ENCODE results near the gene FNDC3B.

The FNDC3B gene

DNA sequence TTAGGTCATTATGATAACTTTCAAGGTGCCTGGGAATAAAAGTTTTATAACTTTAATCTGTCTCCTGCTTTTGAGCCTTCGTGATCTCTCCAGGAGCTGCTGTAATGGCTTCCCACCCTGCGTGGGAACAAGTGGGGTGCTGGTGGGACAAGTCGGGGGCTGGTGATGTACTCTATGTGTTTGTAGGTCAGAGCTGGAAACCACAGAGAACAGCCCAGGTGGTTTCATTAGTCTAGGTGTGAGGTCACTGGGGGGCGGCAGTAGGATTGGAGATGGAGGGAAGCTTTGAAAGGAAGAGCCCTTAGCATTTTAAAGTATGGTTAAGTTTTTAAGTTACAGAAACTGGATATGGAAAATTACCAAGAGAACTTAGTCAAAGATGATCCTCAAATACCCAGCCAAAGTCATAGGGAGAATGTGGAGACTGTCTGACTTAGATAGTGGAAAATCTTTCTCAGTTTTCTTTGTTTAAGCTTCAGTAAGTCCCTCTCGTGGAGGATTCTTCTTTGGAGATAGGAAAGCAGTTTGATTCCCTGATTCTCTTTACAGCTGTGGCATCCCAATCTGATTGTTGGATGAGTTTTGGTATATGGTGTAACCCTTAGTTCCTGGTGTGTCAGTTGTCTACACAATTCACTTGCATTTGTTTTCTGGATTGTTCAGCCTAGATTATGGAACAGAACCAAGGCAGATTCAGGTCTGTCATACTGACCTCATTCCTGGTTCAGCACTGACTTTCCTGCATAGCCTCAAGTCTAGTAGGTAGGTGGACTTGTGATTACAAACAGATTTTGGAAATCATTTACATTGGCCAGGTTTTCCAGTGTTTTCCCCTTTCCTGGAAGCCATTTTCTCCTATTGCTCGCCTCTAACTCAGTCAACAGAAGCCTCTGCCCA lies 115.6 kb downstream of the FNDC3B start:
- no peak overlapping the region for H3K27ac ChIP-seq (ENCODE audit: low read length)
- H3K4me1 ChIP-seq (ENCODE audit: low read length): peaks cover 10% of the 10 kb centered on the region
- TF ChIP-seq, protein P1, sequence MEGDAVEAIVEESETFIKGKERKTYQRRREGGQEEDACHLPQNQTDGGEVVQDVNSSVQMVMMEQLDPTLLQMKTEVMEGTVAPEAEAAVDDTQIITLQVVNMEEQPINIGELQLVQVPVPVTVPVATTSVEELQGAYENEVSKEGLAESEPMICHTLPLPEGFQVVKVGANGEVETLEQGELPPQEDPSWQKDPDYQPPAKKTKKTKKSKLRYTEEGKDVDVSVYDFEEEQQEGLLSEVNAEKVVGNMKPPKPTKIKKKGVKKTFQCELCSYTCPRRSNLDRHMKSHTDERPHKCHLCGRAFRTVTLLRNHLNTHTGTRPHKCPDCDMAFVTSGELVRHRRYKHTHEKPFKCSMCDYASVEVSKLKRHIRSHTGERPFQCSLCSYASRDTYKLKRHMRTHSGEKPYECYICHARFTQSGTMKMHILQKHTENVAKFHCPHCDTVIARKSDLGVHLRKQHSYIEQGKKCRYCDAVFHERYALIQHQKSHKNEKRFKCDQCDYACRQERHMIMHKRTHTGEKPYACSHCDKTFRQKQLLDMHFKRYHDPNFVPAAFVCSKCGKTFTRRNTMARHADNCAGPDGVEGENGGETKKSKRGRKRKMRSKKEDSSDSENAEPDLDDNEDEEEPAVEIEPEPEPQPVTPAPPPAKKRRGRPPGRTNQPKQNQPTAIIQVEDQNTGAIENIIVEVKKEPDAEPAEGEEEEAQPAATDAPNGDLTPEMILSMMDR (IDR thresholded peaks at IDR 0.05; ENCODE audit: low read depth, low read length): no peak
- no peak for TF ChIP-seq EZH2phosphoT487 (IDR thresholded peaks at IDR 0.05; ENCODE audit: low read depth)
- H3K36me3 ChIP-seq (replicated peaks; ENCODE audit: low read depth, low read length): no peaks in the 10 kb centered on the region
- peaks cover 19% of the 10 kb centered on the region for H4K20me1 ChIP-seq (ENCODE audit: insufficient read depth, low read length)
- no peak overlapping the region for H3K9ac ChIP-seq (ENCODE audit: low read length)
- no peaks in the 10 kb centered on the region for H3K27me3 ChIP-seq (ENCODE audit: low read depth, low read length)
- no peak overlapping the region for H3K4me2 ChIP-seq (ENCODE audit: low read length)
- H2AFZ ChIP-seq (ENCODE audit: low read depth, low read length): no peak overlapping the region
- H3K4me3 ChIP-seq (ENCODE audit: low read length): no peak overlapping the region
- no peaks in the 10 kb centered on the region for H3K9me3 ChIP-seq (ENCODE audit: insufficient read depth, low read length)
- no peaks in the 10 kb centered on the region for H3K79me2 ChIP-seq (ENCODE audit: low read length)

DNA sequence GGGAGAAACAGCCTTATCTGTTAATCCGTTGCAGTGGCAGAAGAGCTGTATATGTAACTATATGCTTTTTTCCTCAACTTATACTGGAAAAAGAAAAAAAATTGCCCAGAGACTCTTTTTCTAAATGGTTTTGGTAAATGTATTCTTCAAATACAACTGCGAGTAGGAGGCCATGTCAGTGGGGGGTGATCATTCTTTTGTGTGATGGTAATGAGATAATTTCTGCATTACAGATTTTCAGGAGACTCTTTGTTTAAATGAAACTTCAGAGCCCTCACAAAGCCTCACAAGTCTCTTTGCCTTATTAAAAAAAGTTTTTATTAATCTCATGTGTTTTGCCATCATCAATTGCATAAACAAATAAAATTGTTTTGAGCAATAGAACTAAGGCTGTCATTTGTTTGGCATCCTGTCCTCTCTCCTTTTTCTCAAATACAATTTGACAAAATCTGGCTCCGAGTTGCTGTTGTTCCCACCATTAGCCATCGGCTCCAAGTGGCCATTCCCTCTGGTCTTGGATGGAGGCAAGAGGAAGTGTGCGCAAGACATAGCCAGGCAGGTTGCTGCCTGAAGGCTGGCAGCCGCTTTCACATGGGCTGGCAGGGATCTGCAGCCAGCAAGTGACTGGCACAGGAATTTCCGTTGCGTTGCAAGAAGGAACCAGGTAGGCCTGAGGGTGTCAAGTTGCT lies 116.7 kb downstream of the FNDC3B start:
- Histone ChIP-seq H3K27ac (ENCODE audit: low read length) (no peak overlapping the region), H3K4me3 (ENCODE audit: low read length) (no peak overlapping the region), H3K79me2 (ENCODE audit: low read length) (no peaks in the 10 kb centered on the region), H2AFZ (ENCODE audit: low read depth, low read length) (no peak overlapping the region), H3K36me3 (replicated peaks; ENCODE audit: low read depth, low read length) (no peaks in the 10 kb centered on the region), H3K27me3 (ENCODE audit: low read depth, low read length) (no peaks in the 10 kb centered on the region), H3K4me2 (ENCODE audit: low read length) (no peak overlapping the region), H3K4me1 (ENCODE audit: low read length) (peaks cover 14% of the 10 kb centered on the region), H3K9ac (ENCODE audit: low read length) (no peak overlapping the region), H4K20me1 (ENCODE audit: insufficient read depth, low read length) (peaks cover 16% of the 10 kb centered on the region), H3K9me3 (ENCODE audit: insufficient read depth, low read length) (no peaks in the 10 kb centered on the region)
- no peak for TF ChIP-seq EZH2phosphoT487 (IDR thresholded peaks at IDR 0.05; ENCODE audit: low read depth)
- TF ChIP-seq, protein P1 (IDR thresholded peaks at IDR 0.05; ENCODE audit: low read depth, low read length): no peak

DNA sequence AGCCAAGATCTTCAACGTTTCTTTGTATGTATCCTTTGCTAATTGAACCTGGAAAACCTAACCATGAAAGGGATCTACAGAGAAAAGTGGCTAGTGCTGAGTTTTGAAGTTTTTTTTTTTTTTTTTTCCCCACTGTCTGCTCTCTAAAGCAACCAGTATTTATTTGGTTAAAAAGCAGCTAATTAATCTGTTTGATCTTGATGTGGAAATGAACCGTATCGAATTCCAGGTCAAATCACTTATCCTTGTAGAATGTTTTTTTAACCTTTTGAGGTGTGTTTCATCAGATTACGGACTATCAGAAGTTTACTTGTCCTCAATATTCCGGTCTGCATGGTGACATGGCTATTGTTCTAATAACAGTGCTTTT lies 117.2 kb downstream of the FNDC3B start:
- H3K4me3 ChIP-seq (ENCODE audit: low read length): no peak overlapping the region
- no peaks in the 10 kb centered on the region for H3K36me3 ChIP-seq (replicated peaks; ENCODE audit: low read depth, low read length)
- no peaks in the 10 kb centered on the region for H3K27me3 ChIP-seq (ENCODE audit: low read depth, low read length)
- H4K20me1 ChIP-seq (ENCODE audit: insufficient read depth, low read length): peaks cover 14% of the 10 kb centered on the region
- no peaks in the 10 kb centered on the region for H3K9me3 ChIP-seq (ENCODE audit: insufficient read depth, low read length)
- peaks cover 14% of the 10 kb centered on the region for H3K4me1 ChIP-seq (ENCODE audit: low read length)
- H3K79me2 ChIP-seq (ENCODE audit: low read length): no peaks in the 10 kb centered on the region
- no peak overlapping the region for H3K9ac ChIP-seq (ENCODE audit: low read length)
- no peak overlapping the region for H3K4me2 ChIP-seq (ENCODE audit: low read length)
- TF ChIP-seq, protein P1 (IDR thresholded peaks at IDR 0.05; ENCODE audit: low read depth, low read length): no peak
- no peak for TF ChIP-seq EZH2phosphoT487 (IDR thresholded peaks at IDR 0.05; ENCODE audit: low read depth)
- no peak overlapping the region for H3K27ac ChIP-seq (ENCODE audit: low read length)
- H2AFZ ChIP-seq (ENCODE audit: low read depth, low read length): no peak overlapping the region

DNA sequence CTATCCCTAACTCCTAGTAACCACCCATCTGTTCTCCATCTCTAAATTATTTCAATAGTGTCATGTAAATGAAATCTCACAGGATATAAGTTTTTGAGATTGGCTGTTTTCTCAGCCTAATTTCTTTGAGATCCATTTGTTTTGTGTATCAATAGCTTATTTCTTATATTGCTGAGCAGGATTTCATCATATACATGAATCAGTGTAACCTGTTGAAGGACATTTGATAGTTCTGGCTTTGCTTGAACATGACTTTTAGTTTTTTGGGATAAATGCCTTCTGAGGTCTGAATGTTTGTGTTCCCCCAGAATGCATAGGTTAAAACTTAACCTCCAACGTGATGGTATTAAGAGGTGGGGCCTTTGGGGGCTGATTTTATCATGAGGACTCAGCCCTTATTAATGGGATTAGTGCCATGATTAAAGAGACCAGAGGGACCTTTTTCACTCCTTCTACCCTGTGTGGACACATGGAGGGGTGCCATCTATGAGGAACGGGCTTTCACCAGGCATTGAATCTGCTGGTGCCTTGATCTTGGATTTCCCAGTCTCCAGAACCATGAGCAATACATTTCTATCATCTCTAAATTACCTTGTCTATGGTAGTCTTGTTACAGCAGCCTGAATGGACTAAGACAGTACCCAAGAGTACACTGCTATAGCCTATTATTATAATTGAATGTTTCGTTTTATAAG lies 118.3 kb downstream of the FNDC3B start:
- H3K9me3 ChIP-seq (ENCODE audit: insufficient read depth, low read length): no peaks in the 10 kb centered on the region
- H3K4me3 ChIP-seq (ENCODE audit: low read length): no peak overlapping the region
- TF ChIP-seq, protein P1 (IDR thresholded peaks at IDR 0.05; ENCODE audit: low read depth, low read length): no peak
- no peak for TF ChIP-seq EZH2phosphoT487 (IDR thresholded peaks at IDR 0.05; ENCODE audit: low read depth)
- H3K79me2 ChIP-seq (ENCODE audit: low read length): no peaks in the 10 kb centered on the region
- no peaks in the 10 kb centered on the region for H3K27me3 ChIP-seq (ENCODE audit: low read depth, low read length)
- H2AFZ ChIP-seq (ENCODE audit: low read depth, low read length): no peak overlapping the region
- H3K9ac ChIP-seq (ENCODE audit: low read length): no peak overlapping the region
- peaks cover 7% of the 10 kb centered on the region for H3K4me1 ChIP-seq (ENCODE audit: low read length)
- H3K4me2 ChIP-seq (ENCODE audit: low read length): no peak overlapping the region
- H4K20me1 ChIP-seq (ENCODE audit: insufficient read depth, low read length): peaks cover 4% of the 10 kb centered on the region
- no peak overlapping the region for H3K27ac ChIP-seq (ENCODE audit: low read length)
- no peaks in the 10 kb centered on the region for H3K36me3 ChIP-seq (replicated peaks; ENCODE audit: low read depth, low read length)

Data from OCI-LY3 (cell line).